Gastrocnemius medialis (tissue), 4 donors: Measurements from ENCODE around the gene EMX2.

Experiments used
- POLR2A ChIP-seq, 2 donors: fragments of 450-650 bp; IDR thresholded peaks; one replicate each; pipeline ENCODE4 v1.6.1; 2017; ENCODE audit warnings: antibody characterized with exemption in 2 of 2, mild to moderate bottlenecking in 2 of 2, moderate library complexity in 2 of 2
- TF ChIP-seq, protein P1 (sequence below), 5 experiments: fragments of 450-650 bp in 3 of 5; fragments of 200-600 bp in 2 of 5; sonication (generic) in 2 of 5; IDR thresholded peaks in 4 of 5; conservative IDR thresholded peaks in 1 of 5; 1 replicate in 4 of 5; 2 replicates in 1 of 5; pipeline ENCODE4 v1.5.1; 2016 to 2019; ENCODE audit warnings: antibody characterized with exemption in 5 of 5, mild to moderate bottlenecking in 3 of 5, moderate library complexity in 3 of 5

DNA sequence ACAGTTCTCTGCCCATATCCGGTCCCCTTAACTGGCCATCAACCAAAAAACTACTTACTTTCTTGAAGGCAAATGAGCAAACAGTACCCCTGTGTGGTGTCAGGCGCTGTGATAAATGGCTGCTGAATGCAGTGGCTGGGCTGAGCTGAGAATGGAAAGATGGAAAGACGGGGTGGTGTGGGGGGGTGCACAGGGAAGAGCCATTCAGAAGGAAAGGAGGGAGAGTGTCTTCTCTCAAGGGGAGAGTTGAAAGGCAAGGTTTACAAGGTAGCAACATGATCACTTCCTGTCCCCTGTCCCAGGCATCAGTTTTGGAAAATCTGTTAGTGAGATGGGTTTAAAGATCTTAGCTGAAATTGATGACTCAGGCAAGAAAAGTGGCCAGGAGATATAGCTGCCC lies 22.5 kb downstream of the EMX2 start:
- TF ChIP-seq, protein P1, sequence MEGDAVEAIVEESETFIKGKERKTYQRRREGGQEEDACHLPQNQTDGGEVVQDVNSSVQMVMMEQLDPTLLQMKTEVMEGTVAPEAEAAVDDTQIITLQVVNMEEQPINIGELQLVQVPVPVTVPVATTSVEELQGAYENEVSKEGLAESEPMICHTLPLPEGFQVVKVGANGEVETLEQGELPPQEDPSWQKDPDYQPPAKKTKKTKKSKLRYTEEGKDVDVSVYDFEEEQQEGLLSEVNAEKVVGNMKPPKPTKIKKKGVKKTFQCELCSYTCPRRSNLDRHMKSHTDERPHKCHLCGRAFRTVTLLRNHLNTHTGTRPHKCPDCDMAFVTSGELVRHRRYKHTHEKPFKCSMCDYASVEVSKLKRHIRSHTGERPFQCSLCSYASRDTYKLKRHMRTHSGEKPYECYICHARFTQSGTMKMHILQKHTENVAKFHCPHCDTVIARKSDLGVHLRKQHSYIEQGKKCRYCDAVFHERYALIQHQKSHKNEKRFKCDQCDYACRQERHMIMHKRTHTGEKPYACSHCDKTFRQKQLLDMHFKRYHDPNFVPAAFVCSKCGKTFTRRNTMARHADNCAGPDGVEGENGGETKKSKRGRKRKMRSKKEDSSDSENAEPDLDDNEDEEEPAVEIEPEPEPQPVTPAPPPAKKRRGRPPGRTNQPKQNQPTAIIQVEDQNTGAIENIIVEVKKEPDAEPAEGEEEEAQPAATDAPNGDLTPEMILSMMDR (IDR thresholded peaks at IDR 0.05 in 4 of 5, conservative IDR thresholded peaks at IDR 0.05 in 1 of 5), result no peak
- TF ChIP-seq POLR2A (IDR thresholded peaks at IDR 0.05), result no peak
